OCI-LY1 (cell line): ENCODE data around the gene ACER3.

Experiments used
- H2AFZ ChIP-seq: fragments of 200-600 bp; sonication (generic), shearing (Covaris generic); 2 replicates; pipeline ENCODE4 v1.6.0; 2014; ENCODE audit warnings: antibody characterized with exemption, mild to moderate bottlenecking, low read length
- H3F3A ChIP-seq: fragments of 200-600 bp; sonication (generic), shearing (Covaris generic); 2 replicates; pipeline ENCODE4 v1.6.0; 2014; ENCODE audit warnings: mild to moderate bottlenecking, antibody characterized with exemption, low read length, moderate library complexity; ENCODE audit not compliant: insufficient read depth
- H3K27ac ChIP-seq: fragments of 200-600 bp; sonication (generic); 2 replicates; pipeline ENCODE4 v1.5.1; 2014; ENCODE audit warnings: low read length, mixed run types, mild to moderate bottlenecking, low read depth; ENCODE audit not compliant: poor library complexity, severe bottlenecking
- H3K27me3 ChIP-seq: fragments of 200-600 bp; sonication (generic); 2 replicates; pipeline ENCODE4 v1.6.0; 2014; ENCODE audit warnings: antibody characterized with exemption, mild to moderate bottlenecking, low read length, moderate library complexity; ENCODE audit not compliant: insufficient read depth
- H3K36me3 ChIP-seq: fragments of 200-600 bp; sonication (generic); 2 replicates; pipeline ENCODE4 v1.6.1; 2014; ENCODE audit warnings: mild to moderate bottlenecking, antibody characterized with exemption, low read length, moderate library complexity, mixed read lengths; ENCODE audit not compliant: insufficient read depth
- H3K4me1 ChIP-seq: fragments of 200-600 bp; sonication (generic); 2 replicates; pipeline ENCODE4 v1.5.1; 2014; ENCODE audit warnings: mild to moderate bottlenecking, low read length, moderate library complexity; ENCODE audit not compliant: insufficient read depth, severe bottlenecking
- H3K4me2 ChIP-seq: fragments of 200-600 bp; sonication (generic), shearing (Covaris generic); 2 replicates; pipeline ENCODE4 v1.6.1; 2014; ENCODE audit warnings: low read length
- H3K4me3 ChIP-seq: fragments of 200-600 bp; sonication (generic); 2 replicates; pipeline ENCODE4 v1.5.1; 2014; ENCODE audit warnings: low read length, low read depth, mild to moderate bottlenecking, mixed read lengths; ENCODE audit not compliant: poor library complexity, severe bottlenecking
- H3K79me2 ChIP-seq: fragments of 200-600 bp; shearing (Covaris generic); 2 replicates; pipeline ENCODE4 v1.6.1; 2016; ENCODE audit warnings: mixed run types, low read length, mixed read lengths; ENCODE audit not compliant: insufficient read depth
- H3K9ac ChIP-seq: fragments of 200-600 bp; sonication (generic), shearing (Covaris generic); 2 replicates; pipeline ENCODE4 v1.6.1; 2014; ENCODE audit warnings: mild to moderate bottlenecking, low read length, mixed read lengths
- H3K9me2 ChIP-seq: fragments of 200-600 bp; sonication (generic), shearing (Covaris generic); 2 replicates; pipeline ENCODE4 v1.6.1; 2014; ENCODE audit warnings: low read depth, mild to moderate bottlenecking, low read length, mixed read lengths
- H3K9me3 ChIP-seq: fragments of 200-600 bp; shearing (Covaris generic); 2 replicates; pipeline ENCODE4 v1.6.1; 2014; ENCODE audit warnings: low read length, mixed read lengths
- H4K20me1 ChIP-seq: fragments of 200-600 bp; sonication (generic), shearing (Covaris generic); 2 replicates; pipeline ENCODE4 v1.6.0; 2016; ENCODE audit warnings: mild to moderate bottlenecking, low read length; ENCODE audit not compliant: insufficient read depth
- CTCF ChIP-seq: fragments of 200-600 bp; sonication (generic), shearing (Covaris generic); IDR thresholded peaks from 2 replicates; pipeline ENCODE4 v1.5.1; 2017; ENCODE audit warnings: mild to moderate bottlenecking, antibody characterized with exemption, low read length, moderate library complexity, mixed read lengths
- EZH2 ChIP-seq: fragments of 200-600 bp; sonication (generic), shearing (Covaris generic); IDR thresholded peaks from 2 replicates; pipeline ENCODE4 v1.8.0; 2017; ENCODE audit warnings: borderline replicate concordance, mixed run types, mild to moderate bottlenecking, antibody characterized with exemption, low read length, moderate library complexity, mixed read lengths

The ACER3 gene

DNA sequence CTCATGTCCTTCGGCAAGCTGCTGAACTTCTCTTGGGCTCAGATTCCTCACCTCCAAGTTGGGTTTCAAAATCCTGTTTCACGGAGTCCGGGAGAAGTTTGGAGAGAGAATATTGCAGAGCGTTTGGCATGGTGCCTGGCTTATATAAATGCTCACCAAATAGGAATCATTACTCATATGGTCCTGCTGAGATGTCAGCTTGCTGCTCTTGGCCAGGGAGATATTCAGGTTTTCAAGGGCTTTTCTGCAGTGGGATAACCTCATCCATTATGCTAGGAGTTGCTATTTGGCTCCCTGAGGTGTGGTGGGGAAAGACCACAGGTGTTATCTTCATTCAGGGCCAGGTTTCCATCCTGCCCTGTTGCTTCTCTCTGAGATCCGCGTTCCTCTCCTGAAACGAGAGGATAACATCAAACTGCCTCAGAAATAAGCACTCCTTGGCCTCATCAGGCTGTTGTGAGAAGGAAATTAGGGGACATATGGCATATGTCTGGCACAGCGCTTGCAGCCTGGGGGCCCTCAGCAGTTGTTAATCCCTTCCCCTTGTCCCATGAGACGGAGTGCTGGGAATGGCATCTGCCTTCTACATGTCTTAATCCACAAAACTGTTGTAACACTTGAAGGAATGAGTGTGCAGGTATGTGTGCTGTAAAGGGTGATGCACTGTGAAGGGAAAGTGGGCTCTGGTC, 29.9 kb upstream of the ACER3 start:
- Histone ChIP-seq H3K4me1 (no peaks in the 10 kb centered on the region), H3K27me3 (no peaks in the 10 kb centered on the region; the same call in 1 of the 2 replicates), H2AFZ (no peak overlapping the region), H3K9me3 (no peaks in the 10 kb centered on the region), H3K36me3 (no peaks in the 10 kb centered on the region), H3K27ac (no peak overlapping the region), H3K4me3 (no peak overlapping the region), H3K79me2 (no peaks in the 10 kb centered on the region), H3K9ac (no peak overlapping the region), H4K20me1 (no peaks in the 10 kb centered on the region), H3K4me2 (no peak overlapping the region), H3K9me2 (no peaks in the 10 kb centered on the region), H3F3A (no peaks in the 10 kb centered on the region)
- TF ChIP-seq CTCF, result no peak
- no peak for TF ChIP-seq EZH2

DNA sequence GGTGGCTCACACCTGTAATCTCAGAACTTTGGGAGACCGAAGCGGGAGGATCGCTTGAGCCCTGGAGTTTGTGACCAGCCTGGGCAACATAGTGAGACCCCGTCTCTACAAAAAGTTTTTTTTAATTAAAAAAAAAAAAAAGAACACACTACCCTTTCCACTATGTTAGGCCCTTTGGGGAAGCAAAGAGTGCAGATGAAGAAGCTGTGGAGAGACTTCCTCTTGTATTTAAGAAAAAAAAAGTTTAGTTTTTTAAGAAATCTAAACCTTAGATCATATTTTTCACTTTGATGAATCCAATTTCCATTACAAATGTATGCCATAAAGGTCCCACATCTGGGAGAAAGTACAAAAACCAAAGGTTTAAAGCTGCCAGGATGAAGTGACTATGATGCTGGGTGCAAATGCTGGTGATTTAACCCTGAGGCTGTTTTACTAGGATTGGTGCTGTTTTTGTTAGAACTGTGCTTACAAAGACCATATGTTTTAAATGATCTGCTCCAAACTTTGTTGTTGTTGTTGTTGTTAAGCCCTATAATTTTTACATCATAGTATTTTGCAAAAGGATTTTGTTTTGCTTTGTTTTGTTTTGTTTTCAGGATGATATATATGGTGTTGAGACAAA, 28.9 kb upstream of the ACER3 start:
- Histone ChIP-seq H3K27ac (no peak overlapping the region), H3K4me1 (no peaks in the 10 kb centered on the region), H3K9me2 (no peaks in the 10 kb centered on the region), H3K9me3 (no peaks in the 10 kb centered on the region), H3K27me3 (no peaks in the 10 kb centered on the region; the same call in 1 of the 2 replicates), H3K4me2 (no peak overlapping the region), H3K9ac (no peak overlapping the region), H4K20me1 (no peaks in the 10 kb centered on the region), H3F3A (no peaks in the 10 kb centered on the region), H3K4me3 (no peak overlapping the region), H3K36me3 (no peaks in the 10 kb centered on the region), H3K79me2 (no peaks in the 10 kb centered on the region), H2AFZ (no peak overlapping the region)
- TF ChIP-seq CTCF, result no peak
- TF ChIP-seq EZH2, result no peak

DNA sequence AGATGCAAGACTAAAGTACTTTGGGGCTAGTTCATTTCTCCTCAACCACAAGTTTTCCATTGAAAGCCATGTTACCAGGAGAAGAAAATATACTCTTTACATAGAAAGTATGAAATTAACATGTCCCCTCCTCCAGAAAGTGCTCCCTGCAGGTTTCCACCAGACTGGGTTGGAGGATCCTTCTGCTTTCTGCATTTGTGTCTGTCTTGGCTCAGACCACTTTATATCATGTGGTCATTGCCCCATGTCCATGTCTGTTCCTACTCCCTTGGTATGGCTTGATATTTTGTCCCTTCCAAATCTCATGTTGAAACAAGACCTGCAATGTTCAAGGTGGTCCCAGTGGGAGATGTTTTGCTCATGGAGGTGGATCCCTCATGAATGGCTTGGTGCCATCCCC, 28.4 kb upstream of the ACER3 start:
- no peak overlapping the region for H2AFZ ChIP-seq
- no peaks in the 10 kb centered on the region; the same call in 1 of the 2 replicates for H3K27me3 ChIP-seq
- H3K79me2 ChIP-seq, result no peaks in the 10 kb centered on the region
- no peak overlapping the region for H3K4me3 ChIP-seq
- H4K20me1 ChIP-seq, result no peaks in the 10 kb centered on the region
- no peak overlapping the region for H3K27ac ChIP-seq
- no peak for TF ChIP-seq CTCF
- no peak for TF ChIP-seq EZH2
- H3K36me3 ChIP-seq, result no peaks in the 10 kb centered on the region
- H3K4me1 ChIP-seq, result no peaks in the 10 kb centered on the region
- H3K9ac ChIP-seq, result no peak overlapping the region
- no peak overlapping the region for H3K4me2 ChIP-seq
- H3F3A ChIP-seq, result no peaks in the 10 kb centered on the region
- H3K9me3 ChIP-seq, result no peaks in the 10 kb centered on the region
- no peaks in the 10 kb centered on the region for H3K9me2 ChIP-seq
